Sigmoid colon (tissue), 4 donors: ENCODE data around the gene GPX1.

Experiments used
- CTCF ChIP-seq, 4 experiments: fragments of 450-650 bp in 3 of 4; fragments of 200-600 bp in 1 of 4; IDR thresholded peaks; one replicate each; pipeline ENCODE4 v1.5.1; 2016 to 2019; ENCODE audit warnings: antibody characterized with exemption in 4 of 4, mild to moderate bottlenecking in 3 of 4, moderate library complexity in 2 of 4
- EP300 ChIP-seq, 4 donors: sonication (generic); formaldehyde crosslinking; IDR thresholded peaks; one replicate each; pipeline ENCODE4 v1.6.1; 2017; ENCODE audit warnings: antibody characterized with exemption in 4 of 4
- POLR2AphosphoS5 ChIP-seq, 4 donors: sonication (generic); formaldehyde crosslinking; IDR thresholded peaks; one replicate each; pipeline ENCODE4 v1.6.1; 2017; ENCODE audit warnings: antibody characterized with exemption in 4 of 4

- TF ChIP-seq POLR2AphosphoS5 (IDR thresholded peaks at IDR 0.05) (no peak), EP300 (IDR thresholded peaks at IDR 0.05) (no peak), CTCF (IDR thresholded peaks at IDR 0.05) (no peak)
Observed at GRCh38 chr3:49327485-49327884, 30.7 kb downstream of the GPX1 start.
